ENCODE results near the gene BICD2. TPM values are rescaled to one million over a fixed set of nuclear protein-coding genes. Genes with fewer than 3 reads are reported as not detected.

Gene BICD2
- total RNA-seq, 2 donors from 2014 or later: 6.2 to 9.8 TPM

DNA sequence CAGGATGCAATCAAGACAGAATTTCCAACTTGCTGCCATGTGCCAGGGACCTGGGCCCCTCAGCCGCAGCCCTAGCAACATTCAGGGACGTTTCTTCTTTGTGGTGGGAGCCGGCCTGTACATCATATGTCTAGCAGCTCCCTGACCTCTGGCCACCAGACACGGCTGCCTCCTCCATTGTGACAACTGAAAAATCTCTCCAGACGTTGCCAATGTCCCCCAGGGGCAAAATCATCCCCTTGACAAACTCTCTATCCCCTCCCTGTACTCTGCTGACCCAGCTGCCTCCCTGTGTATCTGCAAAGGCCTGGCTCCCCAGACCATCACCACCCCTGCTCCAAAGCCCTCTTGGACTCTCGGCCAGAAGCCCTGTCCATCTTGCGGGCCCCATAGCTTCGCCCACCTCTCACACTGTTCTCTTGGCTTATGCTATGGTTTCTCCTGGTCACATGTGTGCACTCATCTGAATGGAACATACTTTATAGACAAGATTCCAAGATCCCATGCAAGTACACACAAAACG, 40.8 kb downstream of the BICD2 start:
- TF ChIP-seq, protein P1, sequence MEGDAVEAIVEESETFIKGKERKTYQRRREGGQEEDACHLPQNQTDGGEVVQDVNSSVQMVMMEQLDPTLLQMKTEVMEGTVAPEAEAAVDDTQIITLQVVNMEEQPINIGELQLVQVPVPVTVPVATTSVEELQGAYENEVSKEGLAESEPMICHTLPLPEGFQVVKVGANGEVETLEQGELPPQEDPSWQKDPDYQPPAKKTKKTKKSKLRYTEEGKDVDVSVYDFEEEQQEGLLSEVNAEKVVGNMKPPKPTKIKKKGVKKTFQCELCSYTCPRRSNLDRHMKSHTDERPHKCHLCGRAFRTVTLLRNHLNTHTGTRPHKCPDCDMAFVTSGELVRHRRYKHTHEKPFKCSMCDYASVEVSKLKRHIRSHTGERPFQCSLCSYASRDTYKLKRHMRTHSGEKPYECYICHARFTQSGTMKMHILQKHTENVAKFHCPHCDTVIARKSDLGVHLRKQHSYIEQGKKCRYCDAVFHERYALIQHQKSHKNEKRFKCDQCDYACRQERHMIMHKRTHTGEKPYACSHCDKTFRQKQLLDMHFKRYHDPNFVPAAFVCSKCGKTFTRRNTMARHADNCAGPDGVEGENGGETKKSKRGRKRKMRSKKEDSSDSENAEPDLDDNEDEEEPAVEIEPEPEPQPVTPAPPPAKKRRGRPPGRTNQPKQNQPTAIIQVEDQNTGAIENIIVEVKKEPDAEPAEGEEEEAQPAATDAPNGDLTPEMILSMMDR (IDR thresholded peaks at IDR 0.05): no peak
- Histone ChIP-seq H3K27ac (no peak overlapping the region), H3K4me3 (no peak overlapping the region), H3K36me3 (peaks cover 8% of the 10 kb centered on the region), H3K9me3 (no peaks in the 10 kb centered on the region), H3K4me1 (no peaks in the 10 kb centered on the region), H3K9ac (ENCODE audit: low read depth in 2 of 2, low read length in 2 of 2) (no peak overlapping the region), H3K27me3 (no peaks in the 10 kb centered on the region)
- no peak for DNase-seq
- intact Hi-C loops (cut with DNase I): no loop called here

DNA sequence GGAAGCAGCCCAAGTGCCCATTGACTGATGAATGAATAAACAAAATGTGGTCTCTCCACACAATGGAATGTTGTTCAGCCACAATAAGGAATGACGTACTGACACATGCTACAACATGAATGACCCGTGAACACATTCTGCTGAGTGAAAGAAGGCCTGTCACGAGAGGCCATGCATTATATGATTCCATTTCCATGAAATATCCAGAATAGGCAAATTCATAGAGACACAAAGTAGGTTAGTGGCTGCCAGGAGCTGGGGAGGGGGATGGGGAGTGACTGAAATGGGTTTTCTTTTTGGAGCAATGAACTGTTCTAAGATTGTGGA, 41.4 kb downstream of the BICD2 start:
- no peak overlapping the region for H3K4me3 ChIP-seq
- no peak overlapping the region for H3K27ac ChIP-seq
- H3K4me1 ChIP-seq: no peaks in the 10 kb centered on the region
- H3K9ac ChIP-seq (ENCODE audit: low read depth in 2 of 2, low read length in 2 of 2): no peak overlapping the region
- intact Hi-C loops (cut with DNase I): no loop called here
- peaks cover 8% of the 10 kb centered on the region for H3K36me3 ChIP-seq
- TF ChIP-seq, protein P1 (IDR thresholded peaks at IDR 0.05): no peak
- no peaks in the 10 kb centered on the region for H3K9me3 ChIP-seq
- DNase-seq: no peak
- no peaks in the 10 kb centered on the region for H3K27me3 ChIP-seq

DNA sequence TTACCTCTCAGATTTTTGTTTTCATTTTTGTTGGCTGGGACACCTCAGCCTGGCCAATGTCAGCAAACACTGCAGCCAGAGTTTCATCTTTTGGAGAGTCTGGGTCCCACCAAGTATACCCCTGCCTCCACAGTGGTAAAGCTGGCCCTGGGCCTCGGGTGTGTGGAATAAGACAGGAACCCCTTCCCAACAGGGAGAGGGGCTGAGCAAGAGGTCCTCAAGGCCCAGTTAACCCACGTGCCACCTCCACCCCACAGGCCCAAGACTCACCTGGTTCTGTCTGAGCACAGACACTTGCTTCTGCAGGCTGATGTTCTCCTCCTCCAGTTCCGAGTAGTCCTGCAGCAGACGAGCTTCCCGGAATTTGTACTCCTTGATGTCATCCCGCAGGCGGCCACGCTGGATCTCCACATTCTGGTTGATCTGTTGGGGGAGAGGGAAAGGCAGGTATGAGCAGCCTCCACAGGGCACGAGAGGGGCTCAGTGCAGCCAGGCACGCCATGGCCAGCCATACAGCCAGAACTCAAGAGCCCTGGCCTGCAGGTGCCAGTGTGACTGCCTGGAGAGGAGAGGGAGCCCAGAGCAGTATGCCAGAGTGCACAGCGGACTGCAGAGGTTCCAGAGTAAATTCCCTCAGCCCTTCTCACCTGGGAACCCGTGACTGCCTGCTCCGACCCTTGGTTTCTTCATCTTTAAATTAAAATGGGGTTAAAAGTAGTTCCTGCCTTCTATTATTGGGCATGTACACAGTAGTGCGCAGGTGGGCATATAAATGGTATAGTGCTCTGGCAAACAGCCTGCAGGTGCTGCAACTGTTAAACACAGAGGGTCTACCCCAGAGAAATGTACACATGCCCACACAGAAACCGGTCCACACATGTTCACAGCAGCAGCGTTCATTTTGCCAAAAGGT, 42.0 kb downstream of the BICD2 start:
- Histone ChIP-seq H3K36me3 (peaks cover 8% of the 10 kb centered on the region), H3K9ac (ENCODE audit: low read depth in 2 of 2, low read length in 2 of 2) (no peak overlapping the region), H3K27me3 (no peaks in the 10 kb centered on the region), H3K4me1 (no peaks in the 10 kb centered on the region), H3K9me3 (no peaks in the 10 kb centered on the region), H3K4me3 (no peak overlapping the region), H3K27ac (no peak overlapping the region)
- DNase-seq: no peak
- intact Hi-C loops (cut with DNase I): no loop called here
- TF ChIP-seq, protein P1 (IDR thresholded peaks at IDR 0.05): no peak

DNA sequence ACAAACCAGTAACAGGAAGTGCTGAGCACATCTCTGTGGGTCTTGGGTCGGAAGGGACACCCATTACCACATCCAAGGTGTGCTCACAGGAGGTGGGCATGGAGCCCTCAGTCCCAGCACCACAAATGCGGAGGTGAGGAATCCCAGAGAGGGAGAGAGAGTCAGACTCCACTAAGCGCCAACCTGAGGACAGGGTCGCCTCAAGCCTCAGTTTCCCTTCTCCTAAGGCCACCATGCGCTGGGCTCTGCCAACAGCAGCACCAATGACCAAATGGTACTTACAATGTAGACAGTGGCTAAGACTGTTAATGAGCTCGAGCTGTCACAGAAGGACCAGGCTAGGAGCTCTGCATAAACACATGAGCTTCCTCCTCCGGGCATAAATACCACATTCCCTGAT, 43.1 kb downstream of the BICD2 start:
- H3K4me1 ChIP-seq: no peaks in the 10 kb centered on the region

DNA sequence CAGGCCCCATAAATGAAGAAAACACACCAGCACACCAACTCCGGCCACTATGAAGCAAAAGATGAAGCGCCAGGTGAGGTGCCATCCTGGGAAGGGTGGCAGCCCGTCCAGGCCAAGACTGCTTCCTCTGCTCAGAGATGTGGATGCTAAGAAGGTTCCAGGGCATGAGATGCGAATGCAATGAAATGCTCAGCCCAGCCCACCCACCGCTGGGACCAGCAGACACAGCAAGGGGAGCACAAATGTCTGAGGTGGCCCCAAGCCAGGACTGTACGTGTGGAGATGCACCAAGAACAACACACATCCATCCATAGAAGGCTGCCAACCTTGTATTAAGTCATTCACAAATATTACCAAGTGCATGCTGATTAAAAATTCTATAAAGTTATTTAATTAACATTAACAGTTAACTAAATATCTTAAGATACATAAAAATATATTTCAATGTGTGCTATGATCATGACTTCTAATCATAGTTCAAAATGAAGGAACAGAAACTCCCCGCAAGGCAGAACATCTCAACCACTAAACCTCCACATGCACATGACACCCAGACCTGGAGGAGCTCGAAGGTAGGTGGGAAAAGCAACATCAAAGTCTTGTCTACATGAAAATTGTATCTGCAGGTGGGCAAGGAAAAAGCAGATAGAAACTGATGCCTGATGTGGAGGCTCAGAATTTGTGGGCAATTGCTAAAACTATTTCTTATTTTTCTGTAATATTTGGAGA, 43.7 kb downstream of the BICD2 start:
- no peaks in the 10 kb centered on the region for H3K9me3 ChIP-seq
- intact Hi-C loops (cut with DNase I): no loop called here
- H3K27ac ChIP-seq: no peak overlapping the region
- no peak overlapping the region for H3K9ac ChIP-seq (ENCODE audit: low read depth in 2 of 2, low read length in 2 of 2)
- H3K4me1 ChIP-seq: peaks cover 2% of the 10 kb centered on the region
- H3K36me3 ChIP-seq: peaks cover 8% of the 10 kb centered on the region
- TF ChIP-seq, protein P1 (IDR thresholded peaks at IDR 0.05): no peak
- no peak overlapping the region for H3K4me3 ChIP-seq
- DNase-seq: no peak
- no peaks in the 10 kb centered on the region for H3K27me3 ChIP-seq

More for the DNA sequence above, 43.1 kb downstream of the BICD2 start:
- Histone ChIP-seq H3K9ac (ENCODE audit: low read depth in 2 of 2, low read length in 2 of 2) (no peak overlapping the region), H3K27me3 (no peaks in the 10 kb centered on the region), H3K9me3 (no peaks in the 10 kb centered on the region), H3K4me3 (no peak overlapping the region), H3K27ac (no peak overlapping the region), H3K36me3 (peaks cover 8% of the 10 kb centered on the region)
- intact Hi-C loops (cut with DNase I): no loop called here
- TF ChIP-seq, protein P1 (IDR thresholded peaks at IDR 0.05): no peak
- no peak for DNase-seq
